Measurements from ENCODE around the gene DRAXIN.
A peak's percentile ranks its signal among the peaks of the same experiment; 100 is the strongest.

DRAXIN gene

GRCh38 chr1:11729498-11730428 lies 38.3 kb downstream of the DRAXIN start:
- no peaks in the 10 kb centered on the region for H3K27me3 ChIP-seq
- no peak overlapping the region for H3K9ac ChIP-seq
- H3K27ac ChIP-seq = peak overlapping the region; percentile 62
- no peak for TF ChIP-seq Cebpa-rat (IDR thresholded peaks at IDR 0.05)
- peak overlapping the region; percentile 79 for H3K4me2 ChIP-seq
- peaks cover 69% of the 10 kb centered on the region for H3K4me1 ChIP-seq
- H4K20me1 ChIP-seq = peaks cover 56% of the 10 kb centered on the region
- H3K36me3 ChIP-seq = peaks cover 26% of the 10 kb centered on the region
- no peak overlapping the region for H3K4me3 ChIP-seq
- H3K9me3 ChIP-seq = no peaks in the 10 kb centered on the region

- Histone ChIP-seq H3K4me1 (peaks cover 64% of the 10 kb centered on the region), H4K20me1 (peaks cover 56% of the 10 kb centered on the region), H3K9me3 (no peaks in the 10 kb centered on the region), H3K4me2 (peak overlapping the region; percentile 79), H3K27me3 (no peaks in the 10 kb centered on the region), H3K27ac (peak overlapping the region; percentile 53), H3K36me3 (peaks cover 19% of the 10 kb centered on the region), H3K9ac (no peak overlapping the region), H3K4me3 (0 out of 2 replicates have a peak overlapping the region, but pooled peaks have one; percentile 24)
- peak; percentile 98 for TF ChIP-seq Cebpa-rat (IDR thresholded peaks at IDR 0.05)
These were observed 39.0 kb downstream of the DRAXIN start for GRCh38 chr1:11730429-11730891.

GRCh38 chr1:11731691-11732283 lies 40.3 kb downstream of the DRAXIN start:
- Histone ChIP-seq H3K4me1 (peaks cover 64% of the 10 kb centered on the region), H3K9ac (no peak overlapping the region), H3K4me3 (no peak overlapping the region), H3K36me3 (peaks cover 6% of the 10 kb centered on the region), H3K27ac (no peak overlapping the region), H3K4me2 (peak overlapping the region; percentile 79), H3K27me3 (no peaks in the 10 kb centered on the region), H4K20me1 (peaks cover 55% of the 10 kb centered on the region), H3K9me3 (no peaks in the 10 kb centered on the region)
- TF ChIP-seq Cebpa-rat (IDR thresholded peaks at IDR 0.05) = no peak

GRCh38 chr1:11733306-11733705 lies 41.8 kb downstream of the DRAXIN start:
- H3K4me3 ChIP-seq = no peak overlapping the region
- TF ChIP-seq Cebpa-rat (IDR thresholded peaks at IDR 0.05) = no peak
- no peak overlapping the region for H3K4me2 ChIP-seq
- no peak overlapping the region for H3K9ac ChIP-seq
- H3K27me3 ChIP-seq = no peaks in the 10 kb centered on the region
- H4K20me1 ChIP-seq = peaks cover 56% of the 10 kb centered on the region
- H3K4me1 ChIP-seq = peaks cover 74% of the 10 kb centered on the region
- H3K27ac ChIP-seq = no peak overlapping the region
- H3K36me3 ChIP-seq = no peaks in the 10 kb centered on the region
- H3K9me3 ChIP-seq = no peaks in the 10 kb centered on the region

GRCh38 chr1:11735531-11735853 lies 44.0 kb downstream of the DRAXIN start:
- TF ChIP-seq Cebpa-rat (IDR thresholded peaks at IDR 0.05) = no peak
- Histone ChIP-seq H3K27me3 (peaks cover 4% of the 10 kb centered on the region; the same call in 1 of the 2 replicates), H3K4me3 (peak overlapping the region; percentile 95; the same call in 1 of the 2 replicates), H3K4me2 (peak overlapping the region; percentile 100), H3K27ac (no peak overlapping the region), H4K20me1 (peaks cover 58% of the 10 kb centered on the region), H3K9me3 (no peaks in the 10 kb centered on the region), H3K9ac (no peak overlapping the region), H3K36me3 (no peaks in the 10 kb centered on the region), H3K4me1 (peaks cover 74% of the 10 kb centered on the region)

GRCh38 chr1:11735854-11736745 lies 44.6 kb downstream of the DRAXIN start, which contains the start of gene AGTRAP:
TSS of gene AGTRAP (plus strand) at chr1:11736136. CDS start at chr1:11736209, 73 bp downstream.
- Histone ChIP-seq H3K27ac (peak within 1 kb of the TSS; percentile 76), H4K20me1 (peaks cover 58% of the 10 kb centered on the region), H3K4me1 (peaks cover 74% of the 10 kb centered on the region), H3K9me3 (no peaks in the 10 kb centered on the region), H3K27me3 (peaks cover 4% of the 10 kb centered on the region; the same call in 1 of the 2 replicates), H3K4me2 (peak within 1 kb of the TSS; percentile 100), H3K4me3 (peak within 1 kb of the TSS; percentile 95), H3K9ac (peak within 1 kb of the TSS; percentile 77), H3K36me3 (no peaks in the 10 kb centered on the region)
- TF ChIP-seq Cebpa-rat (IDR thresholded peaks at IDR 0.05) = no peak

GRCh38 chr1:11736746-11737639 lies 45.5 kb downstream of the DRAXIN start:
- peak overlapping the region; percentile 95 for H3K4me3 ChIP-seq
- no peaks in the 10 kb centered on the region for H3K9me3 ChIP-seq
- H3K4me1 ChIP-seq = peaks cover 74% of the 10 kb centered on the region
- H3K4me2 ChIP-seq = peak overlapping the region; percentile 100
- peaks cover 61% of the 10 kb centered on the region for H4K20me1 ChIP-seq
- no peaks in the 10 kb centered on the region for H3K36me3 ChIP-seq
- H3K9ac ChIP-seq = peak overlapping the region; percentile 77
- H3K27ac ChIP-seq = peak overlapping the region; percentile 76
- H3K27me3 ChIP-seq = peaks cover 4% of the 10 kb centered on the region; the same call in 1 of the 2 replicates
- TF ChIP-seq Cebpa-rat (IDR thresholded peaks at IDR 0.05) = 0 out of 2 replicates have a peak, but pooled peaks have one; percentile 7

- Histone ChIP-seq H3K9me3 (no peaks in the 10 kb centered on the region), H3K9ac (no peak overlapping the region), H3K27ac (no peak overlapping the region)
These were observed 46.6 kb downstream of the DRAXIN start for GRCh38 chr1:11738096-11738495.

More at GRCh38 chr1:11738096-11738495, 46.6 kb downstream of the DRAXIN start:
- Histone ChIP-seq H3K27me3 (peaks cover 4% of the 10 kb centered on the region; the same call in 1 of the 2 replicates), H4K20me1 (peaks cover 62% of the 10 kb centered on the region), H3K4me1 (peaks cover 74% of the 10 kb centered on the region), H3K4me3 (no peak overlapping the region), H3K4me2 (peak overlapping the region; percentile 100), H3K36me3 (no peaks in the 10 kb centered on the region)
- TF ChIP-seq Cebpa-rat (IDR thresholded peaks at IDR 0.05) = no peak

Measured in BLaER1 (cell line).